ENCODE data around the gene ELAVL3.

DNA sequence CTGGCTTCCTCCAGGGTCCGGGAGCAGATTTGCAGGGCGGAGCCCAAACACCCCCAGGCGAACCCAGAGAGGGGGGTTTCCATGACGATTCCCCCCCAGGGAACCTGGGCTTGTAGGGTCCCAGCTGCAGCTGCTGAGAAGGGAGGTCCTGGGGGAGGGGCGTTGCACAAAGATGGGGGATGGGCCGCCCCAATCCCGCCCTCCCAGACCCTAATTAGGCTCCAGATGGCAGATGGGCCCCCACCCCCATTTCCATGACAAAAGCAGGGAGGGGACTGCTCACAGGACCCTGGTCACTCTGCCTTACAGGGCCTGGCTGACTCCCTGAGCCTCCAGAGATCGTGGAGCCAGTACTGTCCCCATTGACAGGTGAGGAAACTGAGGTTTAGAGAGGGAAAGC, 15.2 kb downstream of the ELAVL3 start:
- TF ChIP-seq, protein P1, sequence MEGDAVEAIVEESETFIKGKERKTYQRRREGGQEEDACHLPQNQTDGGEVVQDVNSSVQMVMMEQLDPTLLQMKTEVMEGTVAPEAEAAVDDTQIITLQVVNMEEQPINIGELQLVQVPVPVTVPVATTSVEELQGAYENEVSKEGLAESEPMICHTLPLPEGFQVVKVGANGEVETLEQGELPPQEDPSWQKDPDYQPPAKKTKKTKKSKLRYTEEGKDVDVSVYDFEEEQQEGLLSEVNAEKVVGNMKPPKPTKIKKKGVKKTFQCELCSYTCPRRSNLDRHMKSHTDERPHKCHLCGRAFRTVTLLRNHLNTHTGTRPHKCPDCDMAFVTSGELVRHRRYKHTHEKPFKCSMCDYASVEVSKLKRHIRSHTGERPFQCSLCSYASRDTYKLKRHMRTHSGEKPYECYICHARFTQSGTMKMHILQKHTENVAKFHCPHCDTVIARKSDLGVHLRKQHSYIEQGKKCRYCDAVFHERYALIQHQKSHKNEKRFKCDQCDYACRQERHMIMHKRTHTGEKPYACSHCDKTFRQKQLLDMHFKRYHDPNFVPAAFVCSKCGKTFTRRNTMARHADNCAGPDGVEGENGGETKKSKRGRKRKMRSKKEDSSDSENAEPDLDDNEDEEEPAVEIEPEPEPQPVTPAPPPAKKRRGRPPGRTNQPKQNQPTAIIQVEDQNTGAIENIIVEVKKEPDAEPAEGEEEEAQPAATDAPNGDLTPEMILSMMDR (conservative IDR thresholded peaks at IDR 0.05; ENCODE audit: low read depth, low read length), result no peak
- TF ChIP-seq CEBPB (IDR thresholded peaks at IDR 0.05; ENCODE audit: low read depth, low read length) (no peak), POLR2A (IDR thresholded peaks at IDR 0.05; ENCODE audit: low read depth, low read length) (no peak), SMC3 (IDR thresholded peaks at IDR 0.05; ENCODE audit: low read depth, low read length) (no peak), RFX5 (IDR thresholded peaks at IDR 0.05; ENCODE audit: low read depth, low read length) (no peak), CHD1 (IDR thresholded peaks at IDR 0.05; ENCODE audit: low read depth, low read length) (no peak)
- TF ChIP-seq, protein P2, sequence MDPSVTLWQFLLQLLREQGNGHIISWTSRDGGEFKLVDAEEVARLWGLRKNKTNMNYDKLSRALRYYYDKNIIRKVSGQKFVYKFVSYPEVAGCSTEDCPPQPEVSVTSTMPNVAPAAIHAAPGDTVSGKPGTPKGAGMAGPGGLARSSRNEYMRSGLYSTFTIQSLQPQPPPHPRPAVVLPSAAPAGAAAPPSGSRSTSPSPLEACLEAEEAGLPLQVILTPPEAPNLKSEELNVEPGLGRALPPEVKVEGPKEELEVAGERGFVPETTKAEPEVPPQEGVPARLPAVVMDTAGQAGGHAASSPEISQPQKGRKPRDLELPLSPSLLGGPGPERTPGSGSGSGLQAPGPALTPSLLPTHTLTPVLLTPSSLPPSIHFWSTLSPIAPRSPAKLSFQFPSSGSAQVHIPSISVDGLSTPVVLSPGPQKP (IDR thresholded peaks at IDR 0.05; ENCODE audit: borderline replicate concordance, low read depth, low read length), result no peak
